HG03520 (cell line): ENCODE data around the gene SALL1.

Experiments
- ATAC-seq: cut with Tn5 transposase; IDR thresholded peaks from one replicate; pipeline ENCODE4 v1.9.1; 2021; ENCODE audit warnings: mild to moderate bottlenecking, moderate library complexity; ENCODE audit not compliant: unreplicated experiment

SALL1 gene

DNA sequence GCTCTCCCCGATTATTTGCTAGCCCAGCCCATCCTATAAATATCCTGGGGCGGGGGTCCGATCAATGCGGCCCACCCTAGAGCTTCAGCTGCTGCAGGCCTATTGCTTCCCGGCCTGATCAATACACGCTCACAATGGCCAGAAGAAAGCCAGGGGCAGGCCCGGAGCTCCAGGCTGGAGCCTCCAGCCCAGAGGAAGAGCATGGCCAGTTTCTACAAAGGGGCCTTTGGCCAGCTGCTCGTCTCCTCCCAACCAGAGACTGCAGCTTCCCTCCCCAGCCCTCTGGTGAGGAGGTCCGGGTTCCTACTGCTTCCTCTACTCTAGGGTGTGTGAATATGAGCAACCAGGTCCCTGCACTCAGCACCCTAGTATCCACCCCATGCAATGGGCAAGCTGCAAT lies 36.7 kb downstream of the SALL1 start:
- no peak for ATAC-seq

DNA sequence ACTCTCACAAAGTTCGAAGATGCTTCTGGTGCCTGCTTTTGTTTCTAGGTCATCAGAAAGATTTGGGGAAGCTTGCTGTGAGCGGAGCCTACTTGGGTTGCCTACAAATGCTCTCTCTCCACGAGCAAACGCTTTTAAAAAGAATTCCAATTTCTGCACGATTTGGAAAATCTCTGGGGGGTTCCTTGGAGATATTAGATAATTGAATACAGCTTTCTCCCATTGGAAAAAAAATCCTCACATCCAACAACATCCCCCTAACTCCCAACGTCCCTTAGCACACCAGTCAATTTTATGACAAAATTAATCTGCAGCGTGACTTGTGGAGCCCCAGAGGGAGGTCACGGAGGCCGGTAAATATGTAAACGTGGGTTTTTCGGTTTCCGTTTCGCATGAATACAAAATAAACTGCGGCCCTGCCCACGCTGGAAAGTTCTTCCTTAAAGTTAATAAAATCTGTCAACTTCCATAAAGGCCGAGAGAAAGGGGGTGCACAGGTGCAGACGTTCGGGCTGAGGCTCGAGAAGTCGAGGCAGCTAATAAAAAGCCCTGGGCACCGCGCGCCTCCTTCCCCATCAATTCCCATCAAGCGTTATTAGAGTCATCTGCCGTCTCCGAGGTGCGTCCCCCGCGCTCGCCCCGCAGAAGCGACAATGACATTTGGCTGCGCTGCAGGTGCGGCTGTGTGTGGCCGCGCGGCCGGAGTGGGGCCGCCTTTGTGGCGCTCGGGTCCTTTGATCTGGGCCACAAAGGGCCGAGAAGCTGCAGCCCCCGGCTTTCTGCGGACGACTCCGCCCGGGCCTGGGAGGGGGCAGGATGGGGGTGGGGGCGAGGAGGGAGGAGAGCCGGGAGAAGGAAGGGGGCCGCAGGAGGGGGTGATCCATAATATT lies 37.6 kb downstream of the SALL1 start:
- no peak for ATAC-seq

DNA sequence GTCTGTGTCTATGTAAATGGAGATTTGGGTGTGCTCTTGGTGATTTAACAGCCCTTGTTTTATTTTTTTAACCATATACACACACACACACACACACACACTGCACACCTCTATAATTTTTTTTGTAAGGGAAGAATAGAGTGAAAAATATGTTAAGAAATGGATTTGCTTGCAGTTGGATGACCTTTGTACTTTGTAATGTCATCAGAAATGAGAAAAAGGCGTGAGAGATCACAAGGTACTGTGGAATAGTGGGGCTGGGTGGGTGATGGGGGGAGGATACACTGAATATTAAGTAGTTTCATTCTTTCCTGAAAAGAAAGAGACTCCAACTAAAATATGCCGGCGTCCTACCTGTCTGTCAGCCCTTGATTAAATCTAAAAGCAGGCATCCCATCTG lies 38.7 kb downstream of the SALL1 start:
- ATAC-seq, result no peak

DNA sequence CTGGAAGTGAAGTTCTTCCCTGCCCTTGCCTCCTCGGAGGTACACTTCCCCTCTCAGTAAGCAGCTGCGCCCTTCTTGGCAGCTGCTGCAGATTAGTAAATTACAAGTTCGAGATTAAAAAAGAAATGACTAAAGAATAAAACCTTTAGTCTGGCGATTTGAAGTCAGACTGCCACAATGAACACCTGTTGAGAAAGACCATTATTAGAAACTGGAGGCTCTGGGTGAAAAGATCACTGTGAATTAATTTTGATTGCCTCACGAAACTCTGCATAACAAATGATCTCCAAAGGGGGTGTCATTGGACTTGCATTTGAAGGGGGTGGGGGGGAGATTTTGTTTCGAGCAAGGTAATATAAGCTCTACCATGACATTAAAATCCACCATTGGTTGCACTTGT lies 39.3 kb downstream of the SALL1 start:
- ATAC-seq, result no peak

DNA sequence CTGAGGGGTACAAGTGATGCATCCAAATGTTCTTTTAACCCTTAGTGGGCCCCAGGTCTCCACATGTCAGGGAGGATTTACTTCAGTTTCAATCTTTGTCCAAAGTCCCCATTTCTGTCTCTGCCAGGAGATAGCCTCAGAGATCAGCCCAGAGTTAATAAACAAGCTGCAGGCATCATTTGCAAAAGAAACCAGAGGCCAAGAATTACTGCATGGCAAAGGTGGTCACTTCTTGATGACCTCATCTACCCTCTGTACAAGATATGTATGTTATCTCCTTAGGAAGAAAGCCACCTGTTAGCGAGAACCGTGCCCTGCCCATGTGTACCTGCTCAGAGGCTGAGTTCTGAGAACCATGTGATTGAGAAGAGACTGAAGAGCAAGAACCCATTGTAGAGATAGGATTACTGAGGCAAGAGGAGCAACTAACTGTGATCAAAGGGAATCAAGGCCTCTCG lies 40.3 kb downstream of the SALL1 start:
- no peak for ATAC-seq

DNA sequence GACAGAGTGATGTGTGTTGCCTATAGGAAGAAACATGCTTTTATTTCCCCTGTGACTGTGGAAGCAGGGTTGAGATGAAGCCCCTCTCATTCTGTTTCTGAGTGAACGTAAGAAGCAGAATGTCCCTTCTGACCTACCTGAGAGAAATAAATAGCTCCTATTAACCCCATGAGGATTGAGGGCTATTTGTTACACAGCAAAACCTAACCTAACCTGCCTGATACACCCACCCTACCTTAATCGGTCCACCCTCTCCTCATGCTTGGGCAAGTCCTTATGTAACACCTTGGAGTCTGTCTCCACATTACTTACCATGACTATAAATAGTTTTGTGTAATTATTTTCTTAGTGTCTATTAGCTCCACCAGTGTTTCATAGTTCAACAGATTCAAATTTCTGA lies 41.9 kb downstream of the SALL1 start:
- ATAC-seq, result no peak

DNA sequence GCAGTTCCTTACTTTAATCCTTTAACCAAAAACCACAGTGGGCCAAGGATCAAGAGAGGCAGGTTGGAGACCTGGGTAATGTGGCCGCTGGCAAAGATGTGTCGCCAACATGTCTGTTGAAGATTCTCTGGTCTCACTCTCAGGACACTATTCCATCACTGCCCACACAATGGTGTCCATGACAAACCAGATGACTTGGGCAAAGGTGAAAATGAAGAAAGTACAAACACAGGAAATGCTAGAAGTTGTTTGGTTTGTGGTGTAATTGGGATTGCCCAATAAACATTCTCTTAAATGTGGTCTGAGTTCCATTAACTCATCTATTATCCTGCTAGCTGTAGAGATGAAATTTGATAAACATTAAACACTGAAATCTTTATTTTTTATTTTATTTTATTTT lies 43.3 kb downstream of the SALL1 start:
- no peak for ATAC-seq

DNA sequence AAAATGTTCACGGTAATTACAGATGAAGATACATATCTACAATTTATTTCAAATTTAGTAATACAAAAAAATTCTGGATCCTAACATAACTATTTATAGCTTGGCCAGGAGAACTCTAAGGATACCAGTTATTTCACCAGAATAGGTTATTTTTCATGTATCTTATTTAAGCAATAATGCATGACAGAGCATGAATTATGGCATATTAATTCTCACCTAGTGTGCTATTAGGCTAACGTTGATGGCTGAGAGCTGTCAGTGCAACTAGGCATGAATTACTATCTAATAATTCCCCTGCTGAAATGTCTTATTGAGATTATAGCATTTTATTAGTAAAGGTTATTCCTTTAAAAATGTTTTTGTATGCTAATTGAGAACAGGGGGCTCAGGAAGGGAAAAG lies 44.5 kb downstream of the SALL1 start:
- no peak for ATAC-seq

DNA sequence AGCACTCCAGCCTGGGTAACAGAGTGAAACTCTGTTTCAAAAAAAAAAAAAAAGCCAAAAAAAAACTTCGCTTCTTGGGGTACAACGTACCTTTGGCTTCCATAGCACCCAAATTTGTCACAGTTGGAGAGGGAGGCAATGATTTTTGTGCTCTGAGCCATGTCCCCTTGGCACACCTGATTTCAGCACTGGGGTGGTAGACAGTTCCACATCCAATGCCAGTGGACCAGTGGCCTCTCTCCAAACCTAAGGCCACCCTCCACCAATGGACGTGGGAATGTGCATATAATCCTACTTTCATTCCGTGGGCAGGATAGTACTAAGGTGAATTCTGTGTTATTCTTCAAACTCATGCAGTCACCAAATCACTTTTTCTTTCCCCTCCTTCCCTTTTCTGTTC lies 47.5 kb downstream of the SALL1 start:
- ATAC-seq, result no peak

DNA sequence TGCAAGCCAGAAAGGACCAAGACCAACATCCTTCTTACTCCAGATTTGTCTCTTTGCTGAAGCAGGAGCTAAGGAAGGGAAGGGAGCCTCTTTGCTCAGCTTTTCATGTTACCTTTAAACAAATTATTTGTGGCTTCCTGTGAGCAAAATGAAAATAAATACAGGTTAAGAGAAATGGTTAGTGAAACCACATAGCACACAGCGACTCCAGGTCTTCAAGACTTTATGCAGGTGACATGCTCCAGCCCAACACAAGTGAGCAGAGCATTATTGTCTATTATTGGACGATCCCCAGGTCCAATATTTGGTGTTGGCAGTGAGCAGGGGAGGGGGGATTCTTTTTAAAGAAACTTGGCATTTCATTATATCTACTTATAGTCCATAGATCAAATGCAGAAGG lies 53.3 kb downstream of the SALL1 start:
- ATAC-seq, result no peak

DNA sequence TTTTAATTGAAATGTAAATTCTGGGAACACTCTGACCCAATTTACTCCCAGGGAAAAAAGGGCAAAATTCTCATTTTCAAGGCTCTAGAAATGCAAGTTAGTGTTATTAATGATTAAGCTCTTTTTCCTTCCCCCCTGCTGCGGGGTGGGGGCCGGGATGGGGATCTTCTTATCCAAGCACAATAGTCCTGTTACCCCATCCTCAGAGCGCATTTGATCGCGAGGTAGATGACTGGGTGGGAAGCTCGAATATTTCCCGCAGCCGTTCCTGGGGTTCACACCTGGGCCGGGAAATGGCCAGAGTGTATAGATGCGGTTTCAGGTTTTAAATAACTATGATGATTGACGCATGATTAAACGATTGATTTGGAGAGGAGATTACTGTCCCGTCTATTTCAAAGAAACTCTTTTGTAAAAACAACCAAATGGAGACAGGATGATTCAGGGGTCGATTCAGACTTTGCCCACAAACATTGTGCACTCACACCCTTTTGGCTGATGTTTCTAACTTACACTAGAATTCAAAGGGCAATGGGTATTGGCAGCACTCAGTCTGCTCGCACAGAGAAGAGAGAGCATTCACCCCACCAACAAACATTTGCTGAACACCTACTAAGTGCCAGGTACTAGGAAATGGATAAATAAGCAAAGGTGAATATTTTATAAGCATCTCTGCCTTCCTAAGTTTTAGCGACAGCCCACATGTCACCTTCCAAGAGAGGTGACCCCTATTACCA lies 55.0 kb downstream of the SALL1 start:
- no peak for ATAC-seq

DNA sequence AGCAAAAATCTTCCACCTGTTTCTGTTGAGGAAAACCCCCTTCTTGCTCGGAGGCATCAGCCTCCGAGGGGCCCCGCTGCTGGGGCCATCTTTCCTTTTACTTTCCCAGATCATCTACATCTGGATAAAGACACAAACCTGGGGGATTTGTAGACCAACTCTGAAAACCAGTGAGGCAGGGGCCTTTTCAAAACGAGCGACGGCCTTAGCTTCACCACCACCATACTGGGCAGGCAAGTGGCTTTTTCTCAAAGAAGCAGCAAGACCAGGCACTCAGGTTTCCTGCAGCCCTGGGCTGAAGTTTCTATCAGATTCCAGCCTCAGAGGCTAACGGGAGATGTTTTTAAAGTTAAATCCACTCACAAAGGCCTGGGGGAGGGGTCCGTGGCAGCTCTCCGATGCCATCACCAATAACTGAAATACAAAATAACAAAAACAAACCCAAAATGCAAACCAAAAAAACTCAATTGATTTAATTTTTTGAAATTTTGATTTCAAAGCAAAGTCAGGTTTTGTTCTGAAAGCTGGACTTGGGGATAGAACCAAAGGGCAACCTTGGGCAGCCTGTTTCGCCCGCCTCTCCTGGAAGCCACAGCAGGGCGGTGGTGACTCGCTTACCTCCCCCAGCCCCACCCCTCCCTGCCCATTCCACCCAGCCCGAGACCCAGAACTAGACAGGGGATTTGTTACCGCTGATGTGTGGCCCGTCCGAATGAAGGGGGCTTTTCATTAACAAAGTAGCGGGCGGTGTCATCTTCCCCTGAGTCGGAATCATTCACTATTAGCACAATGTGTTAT lies 55.8 kb downstream of the SALL1 start:
- ATAC-seq, result no peak

DNA sequence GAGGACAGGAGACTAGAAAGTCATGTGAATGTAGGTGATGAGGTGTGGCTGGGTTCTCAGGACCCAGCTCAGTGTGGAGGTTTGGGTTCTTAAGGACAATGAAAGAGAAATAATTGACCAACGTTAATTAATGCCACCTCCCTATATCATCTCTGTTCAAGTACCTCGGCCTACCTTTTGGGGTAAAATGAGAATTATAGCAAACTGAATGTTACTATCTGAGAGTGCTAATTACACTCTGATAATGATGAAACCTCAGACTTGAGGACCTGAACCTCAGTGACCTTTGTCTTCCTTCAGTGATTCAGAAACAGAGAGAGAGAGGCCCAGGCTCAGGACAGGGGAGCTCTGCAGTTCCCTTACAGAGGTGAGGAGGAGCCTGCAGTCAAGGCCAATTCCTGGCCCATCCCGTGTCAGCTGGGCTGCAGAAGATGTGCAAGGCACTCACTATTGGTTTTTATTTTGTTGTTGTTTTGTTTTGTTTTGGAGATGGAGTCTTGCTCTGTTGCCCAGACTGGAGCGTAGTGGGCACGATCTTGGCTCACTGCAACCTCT lies 57.3 kb downstream of the SALL1 start:
- no peak for ATAC-seq
